Hepatocyte (in vitro differentiated cells): ENCODE measurements around the gene SERPINE2.

Experiments used
- EZH2phosphoT487 ChIP-seq: fragments of 200-600 bp; sonication (generic); IDR thresholded peaks from one replicate; pipeline ENCODE4 v1.6.1; 2018; ENCODE audit warnings: antibody characterized with exemption, mild to moderate bottlenecking, low read depth, moderate library complexity; ENCODE audit not compliant: unreplicated experiment, severe bottlenecking
- TF ChIP-seq, protein P1 (sequence below): fragments of 200-600 bp; sonication (generic); IDR thresholded peaks from 2 replicates; pipeline ENCODE4 v1.5.1; 2016; ENCODE audit warnings: antibody characterized with exemption, mild to moderate bottlenecking; ENCODE audit not compliant: poor library complexity

DNA sequence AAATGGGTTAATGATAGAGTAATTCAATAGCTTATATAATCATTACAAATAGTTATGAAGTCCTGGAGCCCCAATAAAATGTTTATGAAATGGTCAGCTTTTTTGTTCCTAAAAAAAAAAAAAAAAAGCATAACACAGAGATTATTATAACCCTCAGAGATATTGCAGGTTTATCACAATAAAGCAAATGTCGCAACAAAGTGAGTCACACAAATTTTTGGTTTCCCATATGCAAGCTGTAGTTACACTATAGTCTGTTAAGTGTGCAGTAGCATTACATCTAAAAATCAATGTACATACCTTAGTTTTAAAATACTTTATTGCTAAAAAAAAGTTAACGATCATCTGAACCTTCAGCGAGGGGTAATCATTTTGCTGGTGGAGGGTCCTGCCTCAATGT is 114.0 kb downstream of the SERPINE2 start:
- TF ChIP-seq, protein P1, sequence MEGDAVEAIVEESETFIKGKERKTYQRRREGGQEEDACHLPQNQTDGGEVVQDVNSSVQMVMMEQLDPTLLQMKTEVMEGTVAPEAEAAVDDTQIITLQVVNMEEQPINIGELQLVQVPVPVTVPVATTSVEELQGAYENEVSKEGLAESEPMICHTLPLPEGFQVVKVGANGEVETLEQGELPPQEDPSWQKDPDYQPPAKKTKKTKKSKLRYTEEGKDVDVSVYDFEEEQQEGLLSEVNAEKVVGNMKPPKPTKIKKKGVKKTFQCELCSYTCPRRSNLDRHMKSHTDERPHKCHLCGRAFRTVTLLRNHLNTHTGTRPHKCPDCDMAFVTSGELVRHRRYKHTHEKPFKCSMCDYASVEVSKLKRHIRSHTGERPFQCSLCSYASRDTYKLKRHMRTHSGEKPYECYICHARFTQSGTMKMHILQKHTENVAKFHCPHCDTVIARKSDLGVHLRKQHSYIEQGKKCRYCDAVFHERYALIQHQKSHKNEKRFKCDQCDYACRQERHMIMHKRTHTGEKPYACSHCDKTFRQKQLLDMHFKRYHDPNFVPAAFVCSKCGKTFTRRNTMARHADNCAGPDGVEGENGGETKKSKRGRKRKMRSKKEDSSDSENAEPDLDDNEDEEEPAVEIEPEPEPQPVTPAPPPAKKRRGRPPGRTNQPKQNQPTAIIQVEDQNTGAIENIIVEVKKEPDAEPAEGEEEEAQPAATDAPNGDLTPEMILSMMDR, result no peak
- no peak for TF ChIP-seq EZH2phosphoT487
